ENCODE results near the gene NBEA.
"Not testable (repeated sequence)": the region's sequence is repeated elsewhere in the genome, so short reads cannot be mapped to it uniquely, and the experiment has no call there.

The NBEA gene

DNA sequence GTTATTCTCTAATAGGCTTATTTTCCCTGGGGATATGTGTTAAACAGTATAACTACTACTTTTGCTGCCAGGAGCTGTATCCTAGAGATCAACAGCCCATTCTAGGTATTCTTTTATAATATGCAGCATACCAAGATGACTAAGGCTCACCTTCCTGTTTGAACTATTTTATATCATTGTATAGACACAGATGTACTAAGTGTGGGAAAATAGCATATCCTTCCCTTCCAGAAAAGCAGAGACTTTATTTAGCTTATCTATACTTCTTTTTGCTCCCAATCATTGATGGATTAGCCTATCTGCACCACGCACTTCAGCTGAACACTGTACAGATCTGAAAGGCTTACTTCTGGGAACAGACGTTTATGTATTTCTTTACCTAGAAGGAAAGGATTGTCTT is 451.8 kb downstream of the NBEA start:
- DNase-seq, result peak; percentile 33

DNA sequence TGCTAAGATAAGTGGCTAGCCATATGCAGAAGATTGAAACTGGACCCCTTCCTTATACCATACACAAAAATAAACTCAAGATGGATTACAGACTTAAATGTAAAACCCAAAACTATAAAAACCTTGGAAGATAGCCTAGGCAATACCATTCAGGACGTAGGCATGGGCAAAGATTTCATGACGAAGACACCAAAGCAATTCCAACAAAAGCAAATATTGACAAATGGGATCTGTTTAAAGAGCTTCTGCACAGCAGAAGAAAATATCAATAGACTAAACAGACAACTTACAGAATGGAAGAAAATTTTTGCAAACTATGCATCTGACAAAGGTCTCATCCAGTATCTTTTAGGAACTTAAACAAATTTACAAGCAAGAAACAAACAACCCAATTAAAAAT is 466.2 kb downstream of the NBEA start:
- not testable (repeated sequence) for DNase-seq

DNA sequence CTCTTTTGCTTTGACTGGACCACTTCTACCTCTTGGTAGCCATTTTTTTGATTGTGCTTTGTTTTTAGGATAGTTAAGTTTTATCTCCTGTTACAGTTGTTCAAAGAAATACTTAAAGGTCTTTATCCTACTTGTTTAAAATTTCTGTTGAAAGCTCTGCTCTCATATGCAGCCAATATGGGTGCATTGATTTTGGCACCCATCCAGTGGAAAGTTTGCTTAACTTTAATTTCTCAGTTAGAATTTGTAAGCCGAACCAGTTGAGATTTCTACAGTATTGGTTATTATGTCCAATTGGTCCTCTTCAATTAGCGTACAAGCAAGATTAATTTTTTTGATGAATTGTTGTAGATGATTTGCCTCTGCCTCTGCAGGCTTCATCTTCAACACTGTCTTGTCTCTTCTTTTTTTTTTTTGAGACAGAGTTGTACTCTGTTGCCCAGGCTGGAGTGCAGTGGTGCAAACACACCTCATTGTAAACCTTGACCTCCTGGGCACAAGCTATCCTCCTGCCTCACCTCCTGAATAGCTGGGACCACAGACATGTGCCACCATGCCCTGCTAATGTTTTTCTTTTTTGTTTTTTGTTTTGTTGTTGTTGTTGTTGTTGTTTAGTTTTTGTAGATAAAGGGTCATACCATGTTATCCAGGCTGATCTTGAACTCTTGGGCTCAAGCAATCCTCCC is 469.1 kb downstream of the NBEA start:
- no peak for DNase-seq

DNA sequence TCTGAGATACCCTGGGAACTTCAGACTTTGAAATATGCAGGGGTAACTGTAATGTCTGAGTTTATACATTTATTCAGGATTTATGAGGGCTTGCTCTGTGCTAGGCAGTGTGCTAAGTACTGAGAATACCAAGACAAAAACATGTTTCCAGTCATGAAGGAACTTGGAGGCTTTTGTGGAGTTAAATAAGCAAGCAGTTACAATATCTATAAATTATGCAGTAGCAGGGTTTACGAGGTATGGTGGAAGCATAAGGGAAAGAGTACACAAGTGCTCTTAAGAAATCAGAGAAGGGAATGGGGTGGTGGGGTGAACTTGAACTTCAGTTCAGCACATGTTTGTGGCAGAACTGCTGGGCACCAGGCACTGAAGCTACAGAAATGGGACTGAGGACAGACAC is 506.4 kb downstream of the NBEA start:
- DNase-seq, result no peak

DNA sequence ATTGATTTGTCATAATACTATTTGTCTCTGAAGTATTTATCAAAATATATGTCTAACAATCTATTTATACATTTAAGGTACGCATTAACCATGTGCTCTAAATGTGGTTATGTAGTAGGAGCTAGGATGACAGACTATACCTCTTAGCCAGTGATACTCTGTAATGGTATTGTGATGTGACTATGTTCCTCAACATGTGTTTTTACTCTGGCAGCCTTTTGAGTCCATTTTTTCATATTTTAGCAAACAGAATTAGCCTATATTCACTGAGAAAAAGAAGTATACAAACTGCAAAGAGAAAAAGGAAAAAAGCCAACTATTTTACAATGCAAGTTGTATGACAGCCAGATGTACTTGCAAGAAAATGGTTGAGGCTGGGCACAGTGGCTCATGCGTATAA is 507.8 kb downstream of the NBEA start:
- no peak for DNase-seq

DNA sequence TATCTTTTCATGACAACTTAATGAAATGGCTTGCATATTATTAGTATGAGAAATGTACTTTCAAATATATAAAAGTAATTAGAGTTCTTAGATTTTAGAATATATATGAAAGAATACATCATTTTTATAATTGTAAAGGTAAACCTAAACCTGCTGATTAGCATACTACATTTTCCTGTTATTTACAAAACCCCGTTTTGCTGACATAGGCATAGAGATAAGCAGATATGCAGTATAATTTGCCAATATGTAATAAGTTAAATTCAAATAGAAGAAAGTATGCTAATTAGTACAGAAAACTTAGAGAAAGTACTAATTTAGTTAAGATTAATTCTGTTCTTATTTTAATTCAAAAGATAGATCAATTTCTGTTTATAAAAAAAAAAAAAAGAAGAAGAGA is 513.0 kb downstream of the NBEA start:
- no peak for DNase-seq

DNA sequence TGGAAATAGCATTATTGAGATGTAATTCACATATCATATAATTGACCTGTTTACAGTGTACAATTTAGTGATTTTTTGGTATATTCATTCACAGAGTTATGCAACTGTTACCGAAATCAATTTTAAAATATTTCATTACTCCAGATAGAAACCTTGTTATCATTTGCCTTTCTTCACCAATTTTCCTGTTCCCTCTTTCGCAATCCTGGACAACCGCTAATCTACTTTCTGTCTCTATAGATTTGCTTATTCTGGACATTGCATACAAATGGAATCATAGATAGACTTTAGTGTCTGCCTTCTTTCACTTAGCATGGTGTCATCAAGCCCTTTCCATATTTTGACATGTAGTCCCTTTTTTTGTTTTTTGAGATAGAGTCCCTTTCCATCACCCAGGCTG is 515.2 kb downstream of the NBEA start:
- DNase-seq, result no peak

DNA sequence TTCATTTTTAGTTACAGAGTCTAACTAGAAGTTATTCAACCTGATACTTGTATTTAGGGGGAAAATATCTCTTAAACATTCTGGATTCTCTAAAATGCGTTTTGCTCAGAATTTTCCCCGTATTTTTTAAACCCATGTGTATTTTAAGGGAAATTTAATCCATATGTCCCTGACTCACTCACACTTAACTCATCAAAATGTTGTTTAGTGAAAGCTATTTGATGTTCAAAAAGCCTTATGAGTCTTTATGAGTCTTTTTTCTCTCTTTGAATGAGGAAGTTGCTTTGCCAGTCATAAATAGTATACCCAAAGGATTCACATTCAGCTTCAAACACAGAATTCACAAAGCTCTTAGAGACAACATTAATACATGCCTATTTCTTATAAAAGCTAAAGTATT is 518.0 kb downstream of the NBEA start:
- DNase-seq, result no peak

DNA sequence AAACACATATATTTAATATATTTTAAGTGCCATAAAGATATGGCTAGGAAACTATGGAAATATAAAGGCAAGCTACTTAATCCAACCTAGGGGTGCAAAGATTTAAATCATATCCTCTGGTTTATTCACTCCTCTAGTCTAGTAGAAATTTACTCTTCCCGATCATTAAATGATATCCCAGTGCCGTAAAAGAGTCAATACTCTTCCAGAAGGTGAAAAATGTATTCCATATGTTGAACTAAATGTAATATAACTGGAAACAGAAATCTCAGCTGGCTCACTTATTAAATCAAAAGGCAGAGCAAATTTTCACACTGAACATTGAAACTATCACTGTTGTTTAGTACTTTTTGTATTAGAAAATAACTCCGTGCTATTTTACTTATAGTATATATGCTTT is 523.3 kb downstream of the NBEA start:
- DNase-seq, result no peak

DNA sequence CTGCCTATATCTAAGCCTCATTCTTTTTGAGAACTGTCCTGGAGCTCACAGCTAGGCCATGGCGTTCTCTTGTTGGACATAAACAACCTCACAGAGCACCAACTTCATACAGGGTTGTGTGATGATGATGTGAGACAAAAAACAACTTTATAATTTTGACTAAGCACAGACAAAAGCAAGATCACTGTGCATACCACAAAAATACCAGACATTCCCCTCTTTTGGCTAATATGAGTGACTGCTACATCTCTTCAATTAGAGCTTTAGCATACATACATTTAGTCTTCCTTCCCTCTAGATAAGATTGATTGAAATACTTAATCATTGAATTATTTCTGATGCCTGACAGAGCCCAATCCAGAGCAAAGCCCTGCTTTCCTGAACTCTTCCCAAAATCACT is 526.1 kb downstream of the NBEA start:
- no peak for DNase-seq

DNA sequence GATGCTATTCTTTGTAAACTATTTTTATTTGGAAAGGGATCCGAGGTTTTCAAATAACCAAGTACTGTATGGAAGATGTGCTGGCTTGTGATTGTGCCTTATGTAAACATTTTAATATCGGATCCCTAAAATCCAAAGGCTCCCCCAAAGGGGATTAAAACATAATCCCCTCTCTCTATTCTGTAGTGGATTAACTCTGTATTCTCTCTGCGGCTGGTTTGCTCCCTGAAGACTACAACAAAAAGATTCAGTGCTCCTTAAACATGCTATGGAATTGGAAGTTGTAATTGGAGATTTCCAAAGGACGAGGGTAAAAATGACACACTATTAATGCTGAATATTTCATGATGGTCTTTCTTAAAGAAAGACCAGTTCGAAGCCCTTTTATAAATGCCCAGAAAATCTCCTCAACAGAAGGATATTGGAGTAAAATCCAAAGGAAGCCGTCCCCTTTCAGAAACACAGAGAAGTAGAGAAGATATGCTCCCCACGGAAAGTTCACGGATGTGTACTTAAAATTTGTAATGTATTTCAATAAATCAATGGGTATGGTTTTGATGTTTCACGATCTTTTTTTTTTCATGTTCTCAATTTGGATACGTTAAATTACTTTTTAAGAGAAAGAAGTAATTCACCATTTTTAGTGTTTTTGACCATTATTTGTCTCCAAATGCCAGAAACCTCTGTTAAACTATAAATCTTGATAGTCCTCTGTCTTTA is 527.9 kb downstream of the NBEA start:
- DNase-seq, result peak; percentile 91

DNA sequence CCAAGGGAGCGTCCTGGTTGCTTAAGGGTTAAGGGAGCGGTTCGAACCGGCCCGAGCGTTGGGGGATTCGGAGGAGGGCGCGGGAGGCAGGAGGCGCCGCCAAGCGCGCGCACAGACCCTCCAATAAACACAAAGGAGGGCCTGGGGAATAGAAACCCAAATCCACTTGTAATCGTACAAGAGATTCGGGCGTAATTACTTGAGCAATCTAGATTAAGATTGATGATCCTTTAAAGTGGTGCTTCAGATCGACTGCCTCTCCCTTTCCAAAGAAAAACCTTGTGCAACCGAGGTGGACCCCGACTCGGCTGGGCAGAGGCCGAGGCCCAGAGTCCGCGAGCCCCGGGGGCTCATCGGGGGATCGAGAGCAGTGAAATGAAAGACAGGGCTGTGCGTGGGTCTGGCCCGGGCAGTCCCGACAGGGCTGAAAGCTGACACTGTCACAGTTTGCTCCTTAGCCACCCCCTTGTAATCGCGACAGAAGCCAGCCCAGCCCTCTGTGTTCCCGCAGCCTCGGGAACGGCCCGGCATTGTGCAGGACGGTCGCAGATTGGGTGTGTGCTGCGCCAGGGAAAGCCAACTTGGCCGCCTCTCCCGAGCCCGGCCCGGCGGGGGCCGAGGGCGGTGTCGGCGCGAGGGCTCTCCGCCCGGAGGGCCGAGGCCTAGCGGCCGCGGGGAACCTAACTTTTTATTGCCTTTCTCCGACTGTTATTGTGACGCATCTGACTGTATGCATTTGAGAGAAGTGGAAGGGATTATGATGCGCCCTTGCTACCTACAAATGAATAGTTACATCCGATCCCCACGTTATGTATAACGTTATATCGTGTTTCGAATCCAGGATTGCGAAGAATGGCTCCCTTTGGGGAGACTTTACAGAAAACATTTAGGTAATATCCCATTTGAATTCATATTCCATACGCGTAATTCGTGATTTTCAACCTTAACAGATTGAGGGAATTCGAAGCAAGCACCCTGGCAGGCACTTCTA is 528.9 kb downstream of the NBEA start:
- DNase-seq, result peak; percentile 98

DNA sequence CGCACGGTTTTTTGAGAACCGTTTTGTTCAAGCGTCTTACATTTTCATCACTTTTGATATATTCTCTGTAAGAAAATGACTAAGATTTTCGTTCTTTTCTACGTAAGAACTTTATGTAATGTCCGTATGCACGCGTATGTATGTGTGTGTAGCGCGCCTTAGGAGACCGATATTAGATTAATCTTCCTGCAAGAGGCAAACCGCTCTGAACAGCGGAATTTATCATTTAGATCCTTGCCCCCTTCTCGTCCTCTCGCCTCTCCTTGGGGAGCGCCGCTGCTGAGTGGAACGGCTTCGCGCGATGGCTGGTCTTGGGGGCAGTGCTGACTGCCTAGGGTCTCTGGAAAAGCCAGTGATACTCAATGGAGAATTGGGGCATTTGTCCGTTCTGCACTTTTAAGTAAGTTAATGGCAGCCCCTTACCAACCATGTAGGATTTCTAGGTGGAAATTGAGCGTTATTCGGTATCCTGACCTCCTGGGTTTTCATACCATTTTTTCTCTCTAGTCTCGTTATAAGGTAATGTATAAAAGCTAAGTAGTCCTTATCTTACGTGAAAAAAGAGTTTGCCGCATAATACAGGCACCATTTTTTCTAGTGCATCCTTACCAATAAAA is 529.7 kb downstream of the NBEA start:
- DNase-seq, result peak; percentile 83

DNA sequence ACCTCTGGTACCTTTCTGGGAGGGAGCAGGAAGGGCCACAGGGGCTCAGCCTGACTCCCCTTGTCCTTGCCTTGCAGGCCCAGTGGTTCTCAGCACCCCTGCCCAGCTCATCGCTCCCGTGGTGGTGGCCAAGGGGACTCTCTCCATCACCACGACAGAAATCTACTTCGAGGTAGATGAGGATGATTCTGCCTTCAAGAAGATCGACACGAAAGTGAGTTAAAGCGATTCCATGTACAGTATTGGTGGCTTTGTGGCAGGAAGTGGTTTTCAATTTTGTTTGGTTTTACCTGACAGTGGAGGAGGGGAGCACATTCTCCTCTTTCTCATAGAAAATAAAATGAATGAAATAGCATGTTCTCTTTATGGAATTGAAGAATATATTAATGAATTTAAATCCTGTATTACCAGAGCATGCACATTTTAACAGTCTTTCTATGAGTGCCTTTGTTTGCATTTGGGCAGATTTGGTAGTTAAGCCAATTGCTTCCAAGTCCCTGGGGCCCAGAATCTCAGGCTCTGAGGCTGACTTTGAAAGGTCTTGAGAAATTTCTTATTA is 530.3 kb downstream of the NBEA start:
- DNase-seq, result peak; percentile 80

DNA sequence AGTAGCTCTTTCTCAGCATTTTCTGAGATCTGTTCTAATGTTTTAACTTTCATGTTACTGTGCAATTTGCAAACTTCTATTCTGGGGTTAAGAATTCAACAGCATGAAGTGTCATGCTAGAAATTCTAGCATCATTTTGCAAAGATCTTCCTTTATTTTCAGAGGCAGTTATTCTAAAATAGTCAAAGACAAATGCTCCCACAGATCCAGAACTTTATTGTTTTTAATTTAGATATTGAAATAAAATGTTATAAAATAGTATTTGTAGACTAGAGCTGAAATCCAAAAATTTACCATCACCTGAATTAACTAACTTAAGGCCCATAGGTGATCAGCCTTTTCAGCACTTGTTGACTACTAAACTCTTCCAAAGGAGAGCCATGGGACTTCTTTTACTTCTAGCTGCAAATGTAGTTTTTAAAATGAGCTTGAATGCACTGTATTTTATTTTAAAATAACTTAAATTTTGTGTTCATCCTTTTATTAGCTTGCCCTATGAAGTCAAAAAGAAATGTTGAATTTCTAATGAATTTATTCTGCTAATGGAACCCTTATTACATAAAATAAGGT is 531.2 kb downstream of the NBEA start:
- DNase-seq, result peak; percentile 53

DNA sequence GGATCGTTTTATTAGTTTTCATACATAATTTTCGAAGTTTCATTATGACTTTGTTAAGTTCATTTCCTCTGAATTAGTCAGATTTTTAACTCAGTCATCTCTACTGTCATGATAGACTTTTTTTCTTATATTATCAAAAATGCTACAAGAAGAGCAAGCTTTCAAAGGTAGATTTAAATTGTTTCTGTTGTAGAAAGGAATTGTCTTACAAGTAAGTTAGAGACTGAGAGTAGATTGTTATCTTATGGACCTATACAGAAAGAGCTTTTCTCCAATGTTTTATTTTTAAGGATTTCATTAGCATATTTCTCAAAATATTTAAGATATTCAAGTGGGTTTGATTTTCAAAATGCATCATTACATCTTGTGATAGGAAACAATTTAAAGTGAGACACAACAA is 531.7 kb downstream of the NBEA start:
- DNase-seq, result no peak

DNA sequence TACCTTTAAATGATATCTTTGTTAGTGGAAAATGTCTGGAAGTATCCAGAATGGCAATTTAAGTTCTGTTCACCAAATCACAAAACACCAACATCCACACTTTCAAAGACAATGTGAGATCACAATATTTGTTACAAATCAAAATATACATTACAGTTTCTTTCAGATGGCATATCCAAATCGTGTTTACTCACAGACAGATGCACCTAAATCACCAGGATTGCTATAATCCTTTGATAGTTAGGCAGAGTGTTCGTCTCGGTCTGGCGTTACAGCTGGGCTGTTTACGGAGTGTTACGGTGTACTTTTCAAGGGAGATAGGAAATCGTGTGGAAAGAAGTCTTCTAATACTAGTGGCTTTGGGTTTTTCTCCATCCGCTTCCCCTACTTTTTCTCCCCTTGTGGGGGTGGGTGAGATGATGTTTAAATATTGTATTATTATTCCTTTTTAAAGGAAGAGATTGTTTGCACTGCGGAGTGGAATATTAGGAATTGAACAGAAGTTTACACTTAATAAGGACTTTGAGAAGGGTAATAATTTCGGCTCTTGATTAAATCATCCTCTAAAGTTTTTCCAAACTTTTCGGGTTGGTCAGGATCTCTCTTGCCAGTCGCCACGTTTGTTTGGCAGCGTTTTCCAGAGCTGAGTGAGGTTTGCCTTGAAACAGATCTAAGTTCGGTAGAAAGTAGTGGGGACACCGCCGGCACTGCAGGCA is 532.6 kb downstream of the NBEA start:
- peak; percentile 92 for DNase-seq

DNA sequence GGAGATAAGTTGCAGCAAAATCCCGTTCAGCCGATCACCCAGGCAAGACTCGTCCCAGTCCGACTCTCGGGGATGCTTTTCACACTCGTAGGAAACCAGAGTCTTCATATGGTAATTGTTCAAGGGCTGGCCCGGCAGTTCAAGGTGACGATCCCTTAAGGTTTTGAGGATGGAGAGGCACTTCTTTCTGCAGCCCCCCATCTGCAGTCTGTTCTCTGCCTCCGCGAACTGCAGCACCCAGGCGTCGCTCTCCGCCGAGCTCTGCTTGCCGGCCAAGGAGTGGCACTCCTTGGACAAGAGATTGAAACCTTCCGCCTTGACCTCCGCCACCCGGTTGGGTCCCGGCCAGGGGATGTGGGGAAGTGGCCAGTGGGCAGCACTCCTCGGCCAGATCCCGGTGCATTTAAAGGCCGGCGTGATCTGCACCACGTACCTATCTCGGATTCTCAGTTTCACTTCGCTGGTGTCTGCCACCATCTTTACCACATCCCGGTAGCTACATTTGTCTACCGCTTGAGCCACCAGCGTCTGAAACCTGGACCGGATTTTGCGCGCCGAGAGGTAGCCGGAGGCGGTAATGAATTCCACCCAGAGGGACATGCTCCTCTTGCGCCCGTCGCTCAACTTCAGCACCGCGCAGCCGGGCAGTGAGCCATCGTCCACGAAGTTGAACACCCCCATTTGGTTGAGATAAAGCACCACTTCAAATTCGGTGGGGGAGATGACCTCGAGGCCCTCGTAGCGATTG is 533.3 kb downstream of the NBEA start:
- DNase-seq, result peak; percentile 76

DNA sequence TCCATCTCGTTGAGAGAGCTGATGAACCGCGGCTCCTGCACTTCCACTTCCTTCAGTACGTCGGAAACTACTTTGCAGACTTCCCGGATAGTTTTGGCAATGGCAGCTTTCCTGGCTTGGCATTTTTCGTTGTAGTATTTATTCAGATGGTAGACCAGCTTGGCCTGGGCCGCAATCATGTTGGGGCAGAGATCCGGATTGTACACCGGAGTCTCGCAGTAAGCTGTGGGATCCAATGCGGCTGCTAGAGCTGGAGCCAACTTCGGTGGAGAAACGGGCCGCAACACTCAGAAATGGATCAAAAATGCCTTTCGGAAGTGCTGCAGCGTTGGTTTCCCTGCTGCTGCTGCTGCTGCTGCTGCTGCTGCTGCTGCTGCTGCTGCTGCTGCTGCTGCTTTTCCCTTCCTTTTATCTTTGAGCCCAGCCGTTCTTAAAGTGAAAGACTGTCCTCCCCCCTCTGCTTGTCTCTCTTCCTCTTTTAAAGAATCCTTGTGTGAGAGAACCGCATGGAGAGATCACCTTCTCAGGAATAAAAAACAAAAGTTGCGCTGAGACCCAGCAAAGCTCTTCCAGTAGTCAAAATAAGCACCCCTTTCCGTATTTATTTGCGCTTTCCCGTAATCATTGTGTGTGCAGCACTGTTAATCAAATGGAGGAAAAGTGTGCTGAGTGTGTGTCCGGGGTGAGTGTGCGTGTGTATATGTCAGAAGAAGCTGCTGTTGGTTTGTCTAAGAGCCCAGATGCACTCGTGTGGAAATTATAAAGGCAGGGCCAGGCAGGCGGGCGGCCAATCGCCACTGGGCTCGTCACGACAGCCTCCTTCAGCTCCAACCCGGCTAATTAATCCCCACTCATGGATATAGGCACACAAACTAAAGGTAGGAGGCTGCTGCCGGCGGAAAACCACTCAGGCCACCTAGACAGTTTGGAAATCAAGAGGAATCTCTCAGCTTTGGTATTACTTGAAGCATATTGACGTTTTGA is 534.2 kb downstream of the NBEA start, which contains the start of gene MAB21L1:
MAB21L1 (minus strand) TSS at position 730 of the 984 bp plus-strand sequence; CDS start at position 179, 551 bp downstream.
- DNase-seq, result peak; percentile 99

All from NCI-H82 (cell line).